Ishikawa (cell line): Measurements from ENCODE around the gene DLEC1.

Experiments
- CEBPB ChIP-seq: IDR thresholded peaks from 2 replicates; pipeline ENCODE4 v1.6.1; 2012
- CREB1 ChIP-seq: IDR thresholded peaks from 2 replicates; pipeline ENCODE4 v1.6.1; 2012; ENCODE audit warnings: low read depth
- EGR1 ChIP-seq: IDR thresholded peaks from 2 replicates; pipeline ENCODE4 v1.6.1; 2012
- EP300 ChIP-seq: IDR thresholded peaks from 2 replicates; pipeline ENCODE4 v1.6.1; 2012; ENCODE audit warnings: borderline replicate concordance
- FOXM1 ChIP-seq: IDR thresholded peaks from 2 replicates; pipeline ENCODE4 v1.6.1; 2012; ENCODE audit warnings: low read depth, borderline replicate concordance
- MAX ChIP-seq: IDR thresholded peaks from 2 replicates; pipeline ENCODE4 v1.6.1; 2012
- NFIC ChIP-seq: IDR thresholded peaks from 2 replicates; pipeline ENCODE4 v1.6.1; 2012
- RAD21 ChIP-seq: IDR thresholded peaks from 2 replicates; pipeline ENCODE4 v1.6.1; 2012; ENCODE audit warnings: low read depth
- REST ChIP-seq: IDR thresholded peaks from 2 replicates; pipeline ENCODE4 v1.6.1; 2012; ENCODE audit warnings: low read depth, mild to moderate bottlenecking
- TAF1 ChIP-seq: IDR thresholded peaks from 2 replicates; pipeline ENCODE4 v1.6.1; 2012; ENCODE audit warnings: low read depth, mild to moderate bottlenecking
- TCF12 ChIP-seq: IDR thresholded peaks from 2 replicates; pipeline ENCODE4 v1.6.1; 2012; ENCODE audit warnings: low read depth
- TEAD4 ChIP-seq: IDR thresholded peaks from 2 replicates; pipeline ENCODE4 v1.6.1; 2012
- YY1 ChIP-seq: IDR thresholded peaks from 2 replicates; pipeline ENCODE4 v1.6.1; 2012; ENCODE audit warnings: low read depth
- ZBTB7A ChIP-seq: IDR thresholded peaks from 2 replicates; pipeline ENCODE4 v1.6.1; 2012; ENCODE audit warnings: low read depth
- TF ChIP-seq, protein P1 (sequence below): IDR thresholded peaks from 2 replicates; pipeline ENCODE4 v1.6.1; 2012

The DLEC1 gene

GRCh38 chr3:38046027-38046426 is 7.0 kb downstream of the DLEC1 start:
- TF ChIP-seq EP300, result no peak
- TF ChIP-seq, protein P1, sequence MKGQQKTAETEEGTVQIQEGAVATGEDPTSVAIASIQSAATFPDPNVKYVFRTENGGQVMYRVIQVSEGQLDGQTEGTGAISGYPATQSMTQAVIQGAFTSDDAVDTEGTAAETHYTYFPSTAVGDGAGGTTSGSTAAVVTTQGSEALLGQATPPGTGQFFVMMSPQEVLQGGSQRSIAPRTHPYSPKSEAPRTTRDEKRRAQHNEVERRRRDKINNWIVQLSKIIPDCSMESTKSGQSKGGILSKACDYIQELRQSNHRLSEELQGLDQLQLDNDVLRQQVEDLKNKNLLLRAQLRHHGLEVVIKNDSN, result no peak
- no peak for TF ChIP-seq TAF1

GRCh38 chr3:38046821-38047220 is 7.8 kb downstream of the DLEC1 start:
- TF ChIP-seq EGR1 (no peak), FOXM1 (no peak)
- TF ChIP-seq, protein P1, result no peak

DNA sequence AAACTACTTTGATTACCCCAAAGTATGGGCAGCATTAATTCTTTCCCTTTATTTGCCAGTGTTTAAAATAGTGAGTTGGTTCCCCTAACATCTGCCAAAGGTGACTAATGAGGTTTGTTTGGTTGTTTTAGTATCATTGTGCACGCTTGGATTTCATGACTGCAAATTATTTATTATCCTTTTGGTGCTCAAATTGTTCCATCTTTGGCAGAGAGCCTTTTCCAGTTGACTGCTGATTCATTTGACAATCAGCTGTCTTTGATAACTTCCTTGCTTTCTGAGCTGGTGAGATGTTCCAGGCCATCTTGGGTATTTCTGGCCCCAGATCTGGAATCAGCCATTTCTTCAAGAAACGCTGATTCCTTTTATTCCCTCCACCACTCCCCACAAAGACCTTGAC is 8.9 kb downstream of the DLEC1 start:
- TF ChIP-seq, protein P1, result no peak
- no peak for TF ChIP-seq CEBPB
- no peak for TF ChIP-seq EP300
- TF ChIP-seq EGR1, result no peak
- TF ChIP-seq NFIC, result no peak
- no peak for TF ChIP-seq RAD21
- TF ChIP-seq TEAD4, result no peak
- no peak for TF ChIP-seq REST
- TF ChIP-seq FOXM1, result no peak
- TF ChIP-seq CREB1, result no peak

- TF ChIP-seq MAX, result no peak
- no peak for TF ChIP-seq RAD21
- TF ChIP-seq EGR1, result no peak
- TF ChIP-seq NFIC, result no peak
- no peak for TF ChIP-seq TAF1
- no peak for TF ChIP-seq REST
- no peak for TF ChIP-seq TEAD4
Observed at GRCh38 chr3:38049358-38050126, 10.5 kb downstream of the DLEC1 start.

DNA sequence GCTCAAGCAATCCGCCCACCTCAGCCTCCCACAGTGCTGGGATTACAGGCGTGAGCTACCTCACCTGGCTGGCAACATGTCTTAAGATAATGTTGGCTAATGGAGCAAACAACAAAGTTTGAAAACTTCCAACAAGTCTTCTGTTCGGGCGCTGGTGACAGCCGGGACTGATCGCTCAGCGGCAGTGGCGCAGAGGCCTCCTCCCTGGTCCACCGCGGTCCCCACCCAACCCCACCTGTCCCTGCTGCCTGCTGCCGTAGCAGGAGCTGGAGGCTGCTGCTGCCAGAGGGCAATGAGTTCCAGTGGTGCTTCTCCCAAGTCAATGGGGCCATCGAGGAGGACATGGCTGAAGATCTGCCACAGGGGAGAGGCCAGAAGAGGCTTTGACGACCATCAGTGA is 12.1 kb downstream of the DLEC1 start:
- TF ChIP-seq RAD21, result no peak
- TF ChIP-seq ZBTB7A, result no peak
- no peak for TF ChIP-seq YY1
- no peak for TF ChIP-seq TEAD4
- TF ChIP-seq CEBPB, result no peak
- TF ChIP-seq EP300, result no peak
- TF ChIP-seq NFIC, result no peak
- TF ChIP-seq CREB1, result no peak
- no peak for TF ChIP-seq EGR1
- no peak for TF ChIP-seq TAF1
- no peak for TF ChIP-seq REST
- no peak for TF ChIP-seq FOXM1
- TF ChIP-seq TCF12, result no peak
- TF ChIP-seq MAX, result no peak
- TF ChIP-seq, protein P1, result no peak
